HPDE6-E6E7 (cell line): Measurements from ENCODE around the gene TESMIN.
A peak's percentile ranks its signal among the peaks of the same experiment; 100 is the strongest.

Source experiments
- DNase-seq: peaks from one replicate; pipeline ENCODE4 v3.0.0; 2011; ENCODE audit warnings: missing footprints; ENCODE audit errors: extremely low spot score

The TESMIN gene

GRCh38 chr11:68751331-68751856, at the start of gene TESMIN:
Gene TESMIN (minus strand): TSS chr11:68751520. CDS start chr11:68750660, 860 bp downstream.
- peak; percentile 69 for DNase-seq

GRCh38 chr11:68798221-68798813, 47.0 kb upstream of the TESMIN start:
- no peak for DNase-seq

GRCh38 chr11:68796801-68797200, 45.5 kb upstream of the TESMIN start:
- DNase-seq, result no peak

- DNase-seq, result no peak
These were observed 41.2 kb upstream of the TESMIN start for GRCh38 chr11:68792400-68792966.

- DNase-seq, result no peak
These were observed 33.3 kb upstream of the TESMIN start for GRCh38 chr11:68784653-68785052.

- no peak for DNase-seq
These were observed 32.0 kb upstream of the TESMIN start for GRCh38 chr11:68783216-68783821.

GRCh38 chr11:68782711-68783110, 31.4 kb upstream of the TESMIN start:
- no peak for DNase-seq

- no peak for DNase-seq
These were observed 29.5 kb upstream of the TESMIN start for GRCh38 chr11:68780829-68781228.

GRCh38 chr11:68778205-68778604, 26.9 kb upstream of the TESMIN start:
- no peak for DNase-seq

- DNase-seq, result no peak
These were observed 25.3 kb upstream of the TESMIN start for GRCh38 chr11:68776442-68777235.

GRCh38 chr11:68775951-68776388, 24.6 kb upstream of the TESMIN start:
- DNase-seq, result no peak

- DNase-seq, result no peak
These were observed 22.9 kb upstream of the TESMIN start for GRCh38 chr11:68774194-68774585.

- DNase-seq, result no peak
These were observed 22.3 kb upstream of the TESMIN start for GRCh38 chr11:68773521-68774193.

- DNase-seq, result no peak
These were observed 21.6 kb upstream of the TESMIN start for GRCh38 chr11:68772936-68773335.

GRCh38 chr11:68770781-68771180, 19.5 kb upstream of the TESMIN start:
- DNase-seq, result no peak

GRCh38 chr11:68767672-68768071, 16.4 kb upstream of the TESMIN start:
- DNase-seq, result no peak

GRCh38 chr11:68766786-68767185, 15.5 kb upstream of the TESMIN start:
- DNase-seq, result no peak

GRCh38 chr11:68764746-68765145, 13.4 kb upstream of the TESMIN start:
- DNase-seq, result no peak

GRCh38 chr11:68763926-68764657, 12.8 kb upstream of the TESMIN start:
- no peak for DNase-seq

- DNase-seq, result no peak
These were observed 11.9 kb upstream of the TESMIN start for GRCh38 chr11:68763181-68763721.

- no peak for DNase-seq
These were observed 11.2 kb upstream of the TESMIN start for GRCh38 chr11:68762481-68762880.
